Breast epithelium (tissue), 3 donors: ENCODE measurements around the gene TEX52.

Experiments used
- CTCF ChIP-seq, 3 donors: fragments of 450-650 bp; IDR thresholded peaks; one replicate each; pipeline ENCODE4 v1.5.1; 2016 to 2017; ENCODE audit warnings: antibody characterized with exemption in 3 of 3, mild to moderate bottlenecking in 3 of 3, moderate library complexity in 3 of 3
- POLR2A ChIP-seq: fragments of 450-650 bp; IDR thresholded peaks from one replicate; pipeline ENCODE4 v1.6.1; 2016; ENCODE audit warnings: antibody characterized with exemption, mild to moderate bottlenecking, moderate library complexity
- POLR2AphosphoS5 ChIP-seq, 3 donors: sonication (generic); formaldehyde crosslinking; IDR thresholded peaks; one replicate each; pipeline ENCODE4 v1.6.1; 2017; ENCODE audit warnings: antibody characterized with exemption in 3 of 3

- TF ChIP-seq CTCF (IDR thresholded peaks at IDR 0.05) (no peak), POLR2AphosphoS5 (IDR thresholded peaks at IDR 0.05) (no peak), POLR2A (no peak)
These were observed 32.3 kb downstream of the TEX52 start for GRCh38 chr12:2824541-2824940.
